Activated gamma-delta T cell (primary cell): ENCODE results near the gene AMD1.
A peak's percentile ranks its signal among the peaks of the same experiment; 100 is the strongest.
"Not testable (repeated sequence)": the region's sequence is repeated elsewhere in the genome, so short reads cannot be mapped to it uniquely, and the experiment has no call there.

Experiments used
- DNase-seq: peaks from one replicate; lab custom pipeline; 2025; lab: John Stamatoyannopoulos, UW
- total RNA-seq, 2 donors: gene quantifications; one replicate each; lab custom pipeline; 2026; lab: John Stamatoyannopoulos, UW

Gene AMD1
- total RNA-seq = 169 to 192 reads per million in 2 donors

- DNase-seq = peak; percentile 72
Measured at GRCh38 chr6:110873981-110874879, at the start of gene AMD1. TSS of gene AMD1 (plus strand) at chr6:110874785. CDS start at chr6:110875106, 321 bp downstream.

DNA sequence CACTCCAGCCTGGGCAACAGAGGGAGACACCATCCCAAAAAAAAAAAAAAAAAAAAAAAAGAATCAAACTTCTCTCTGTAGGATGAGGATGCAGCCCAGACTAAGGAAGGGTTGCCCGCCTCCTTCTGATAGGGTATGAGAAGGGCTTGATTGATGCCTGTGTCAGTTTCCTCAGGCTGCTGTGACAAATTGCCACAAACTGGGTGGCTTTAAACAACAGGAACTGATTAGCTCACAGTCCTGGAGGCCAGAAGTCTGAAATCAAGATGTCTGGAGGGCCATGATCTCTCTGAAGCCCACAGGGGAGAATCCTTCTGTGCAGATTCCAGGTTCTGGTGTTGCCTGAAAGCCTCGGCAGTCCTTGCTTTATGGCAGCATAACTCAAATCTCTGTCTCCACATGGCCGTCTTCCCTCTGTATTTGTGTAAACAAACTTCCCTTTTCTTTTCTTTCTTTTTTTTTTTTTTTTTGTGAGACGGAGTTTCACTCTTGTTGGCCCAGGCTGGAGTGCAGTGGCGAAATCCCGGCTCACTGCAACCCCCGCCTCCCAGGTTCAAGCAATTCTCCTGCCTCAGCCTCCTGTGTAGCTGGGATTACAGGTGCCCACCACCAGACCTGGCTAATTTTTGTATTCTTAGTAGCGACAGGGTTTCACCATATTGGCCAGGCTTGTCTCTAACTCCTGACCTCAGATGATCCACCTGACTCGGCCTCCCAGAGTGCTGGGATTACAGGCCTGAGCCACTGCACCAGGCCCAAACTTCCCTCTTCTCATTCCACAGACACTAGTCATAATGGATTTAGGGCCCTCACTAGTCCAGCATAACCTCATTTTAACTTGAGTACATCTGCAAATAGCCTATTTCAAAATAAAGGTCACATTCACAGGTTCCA lies 48.1 kb upstream of the AMD1 start:
- no peak for DNase-seq

DNA sequence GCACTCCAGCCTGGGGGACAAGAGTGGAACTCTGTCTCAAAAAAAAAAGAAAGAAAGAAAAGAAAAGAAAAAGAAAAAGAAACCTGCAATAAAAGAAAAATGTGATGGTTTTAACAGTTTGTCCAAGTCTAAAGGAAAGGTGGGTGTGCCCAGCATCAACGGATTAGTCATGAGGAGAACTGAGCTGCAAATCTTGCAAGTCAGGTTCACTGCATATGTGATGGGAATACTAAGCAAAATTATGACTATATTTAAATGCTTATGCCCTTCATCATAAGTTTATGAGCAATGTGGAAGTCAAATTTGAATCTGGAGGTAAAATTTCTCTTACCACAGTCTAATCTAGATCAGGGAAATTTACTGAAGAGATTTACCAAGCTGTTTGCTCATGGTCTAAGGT lies 46.2 kb upstream of the AMD1 start:
- DNase-seq = no peak

DNA sequence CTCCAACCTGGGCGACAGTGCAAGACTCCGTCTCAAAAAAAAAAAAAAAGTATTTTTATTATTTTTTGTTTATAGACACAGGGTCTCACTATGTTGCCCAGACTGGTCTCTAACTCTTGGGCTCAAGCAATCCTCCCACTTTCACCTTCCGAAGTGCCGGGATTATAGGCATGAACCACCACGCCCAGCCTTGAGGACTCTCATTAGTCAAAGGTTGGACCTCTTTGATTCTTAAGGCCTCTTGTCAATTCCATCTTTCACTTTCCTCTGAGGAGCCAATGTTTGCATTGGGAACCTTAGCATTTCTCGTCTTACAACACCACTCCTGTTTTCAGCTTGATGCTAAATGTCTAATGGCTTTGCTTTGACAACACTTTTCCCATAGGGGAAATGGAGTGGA lies 43.2 kb upstream of the AMD1 start:
- no peak for DNase-seq

GRCh38 chr6:110833831-110834230 lies 40.8 kb upstream of the AMD1 start:
- DNase-seq = no peak

- DNase-seq = not testable (repeated sequence)
Measured at GRCh38 chr6:110835751-110836150, 38.8 kb upstream of the AMD1 start.

GRCh38 chr6:110841266-110841665 lies 33.3 kb upstream of the AMD1 start:
- DNase-seq = no peak

DNA sequence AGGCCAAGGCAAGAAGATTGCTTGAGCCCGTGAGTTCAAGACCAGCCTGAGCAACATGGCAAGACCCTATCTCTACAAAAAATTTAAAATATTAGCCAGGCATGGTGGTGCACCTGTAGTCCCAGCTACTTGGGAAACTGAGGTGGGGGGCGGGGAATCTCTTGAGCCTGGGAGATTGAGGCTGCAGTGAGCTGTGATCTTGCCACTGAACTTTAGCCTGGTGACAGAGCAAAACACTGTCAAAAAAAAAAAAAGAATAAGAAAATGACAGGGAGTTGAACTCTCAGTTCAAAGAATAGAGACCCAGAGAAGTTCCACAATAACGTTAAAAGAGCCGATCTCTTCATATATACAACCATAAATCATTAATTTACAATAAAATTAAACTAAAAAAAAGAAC lies 24.8 kb upstream of the AMD1 start:
- DNase-seq = no peak

DNA sequence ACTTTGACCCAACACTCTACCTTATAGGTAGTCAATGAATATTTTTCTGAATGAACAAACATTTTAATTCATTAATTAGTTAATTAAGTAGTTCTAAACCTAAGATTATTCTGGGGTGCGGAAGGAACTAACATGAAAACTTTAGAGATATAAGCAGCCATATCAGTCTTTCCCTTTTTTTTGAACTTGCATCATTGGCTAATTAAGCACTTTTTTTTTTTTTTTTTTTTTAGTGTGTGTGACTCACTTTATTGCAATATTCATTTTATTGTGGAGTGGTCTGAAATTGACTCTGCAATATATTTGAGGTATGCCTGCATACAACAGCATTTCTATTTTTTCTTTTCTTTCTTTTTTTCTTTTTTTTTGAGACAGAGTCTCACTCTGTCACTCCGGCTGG lies 21.8 kb upstream of the AMD1 start:
- DNase-seq = no peak

DNA sequence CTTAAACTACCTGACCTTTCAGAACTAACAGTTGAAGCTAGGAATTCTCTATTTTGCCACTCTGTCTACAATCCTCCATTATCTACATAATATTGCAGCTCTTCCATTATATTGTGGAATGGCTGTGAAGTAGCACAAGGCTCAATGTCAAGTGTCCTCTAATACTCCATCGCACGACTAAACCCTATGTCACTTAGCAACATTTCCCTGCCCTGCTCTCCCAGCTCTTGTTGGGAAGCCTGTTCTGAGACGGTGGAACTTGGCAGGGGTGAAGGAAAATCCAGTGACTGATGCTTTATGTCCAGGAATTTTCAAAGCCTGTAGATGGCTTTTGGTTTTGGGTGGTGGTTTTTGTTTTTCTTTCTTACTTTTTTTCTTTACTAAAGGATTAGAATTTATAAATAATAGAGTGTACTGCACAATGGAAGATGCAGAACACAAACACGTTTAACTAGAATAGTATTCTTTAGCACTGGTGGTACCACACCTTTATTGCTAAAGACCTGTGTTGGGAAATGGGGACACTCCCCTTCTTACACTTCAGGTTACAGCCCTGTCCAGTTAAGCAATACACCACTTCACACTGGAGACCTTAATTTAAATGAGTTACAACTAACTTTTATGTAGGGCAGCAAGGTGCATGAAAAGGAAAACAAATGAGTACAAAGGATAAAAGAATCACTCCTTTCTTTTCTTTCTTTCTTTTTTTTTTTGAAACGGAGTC lies 20.7 kb upstream of the AMD1 start:
- DNase-seq = no peak

DNA sequence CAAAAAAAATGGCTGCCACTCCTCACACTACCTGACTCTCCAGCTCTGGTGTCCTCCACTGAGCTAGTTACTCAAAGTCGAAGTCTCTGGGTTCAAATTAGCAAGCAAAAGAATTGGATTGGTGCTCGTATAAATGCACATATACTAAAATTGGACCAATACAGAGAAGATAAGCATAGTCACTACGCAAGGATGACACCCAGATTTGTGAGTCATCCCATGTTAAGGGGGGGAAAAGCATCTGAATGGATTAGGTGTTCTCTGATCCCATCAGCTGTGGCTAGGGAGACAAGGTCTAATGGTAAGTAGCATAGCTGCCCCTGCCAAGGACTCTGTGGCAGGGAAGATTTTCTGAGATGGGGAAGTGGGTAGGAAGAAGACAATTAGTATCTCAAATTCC lies 18.3 kb upstream of the AMD1 start:
- DNase-seq = no peak

- no peak for DNase-seq
Measured at GRCh38 chr6:110858016-110858415, 16.6 kb upstream of the AMD1 start.

DNA sequence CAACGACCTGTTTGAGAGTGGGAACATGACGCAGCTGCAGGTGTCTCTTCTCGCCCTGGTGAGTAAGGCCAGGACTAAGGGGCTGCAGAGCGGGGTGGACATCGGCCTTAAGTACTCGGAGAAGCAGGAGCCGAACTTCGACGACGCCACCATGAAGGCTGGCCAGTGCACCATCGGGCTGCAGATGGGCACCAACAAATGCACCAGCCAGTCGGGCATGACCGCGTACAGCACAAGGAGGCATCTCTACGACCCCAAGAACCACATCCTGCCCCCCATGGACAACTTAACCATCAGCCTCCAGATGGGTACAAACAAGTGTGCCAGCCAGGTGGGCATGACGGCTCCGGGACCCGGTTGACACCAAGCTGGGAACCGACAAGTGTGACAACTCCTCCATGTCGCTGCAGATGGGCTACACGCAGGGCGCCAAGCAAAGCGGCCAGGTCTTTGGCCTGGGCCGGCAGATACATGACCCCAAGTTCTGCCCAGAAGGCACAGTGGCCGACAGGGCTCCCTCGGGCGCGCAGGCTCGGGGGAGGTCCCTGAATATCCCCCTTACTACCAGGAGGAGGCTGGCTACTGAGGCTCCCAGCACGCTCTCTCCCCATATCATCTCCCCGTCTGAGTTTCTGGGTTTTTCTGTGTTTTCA lies 15.9 kb upstream of the AMD1 start:
- no peak for DNase-seq

DNA sequence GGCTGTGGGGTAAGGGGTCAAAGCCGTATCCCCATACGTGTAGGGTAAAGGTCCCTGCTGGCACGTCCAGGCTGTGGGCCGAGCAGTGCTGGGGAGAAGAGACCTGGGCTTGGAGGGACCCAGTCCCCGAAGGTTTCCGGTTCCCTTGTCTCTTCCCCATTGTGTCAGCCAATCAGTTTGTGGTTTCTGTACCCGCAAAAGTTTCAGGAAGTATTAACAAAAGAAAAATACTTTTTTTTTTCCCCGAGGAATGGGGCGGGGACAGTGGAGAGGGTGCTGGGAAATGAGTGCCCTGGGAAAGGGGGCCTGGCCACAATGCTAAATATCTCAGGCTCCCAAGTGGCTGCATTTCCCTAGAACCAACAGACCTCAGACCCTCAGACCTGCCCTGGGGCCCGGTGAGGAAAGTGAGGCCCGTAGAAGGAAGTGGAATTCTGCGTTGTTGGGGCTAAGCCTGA lies 15.2 kb upstream of the AMD1 start:
- DNase-seq = no peak

DNA sequence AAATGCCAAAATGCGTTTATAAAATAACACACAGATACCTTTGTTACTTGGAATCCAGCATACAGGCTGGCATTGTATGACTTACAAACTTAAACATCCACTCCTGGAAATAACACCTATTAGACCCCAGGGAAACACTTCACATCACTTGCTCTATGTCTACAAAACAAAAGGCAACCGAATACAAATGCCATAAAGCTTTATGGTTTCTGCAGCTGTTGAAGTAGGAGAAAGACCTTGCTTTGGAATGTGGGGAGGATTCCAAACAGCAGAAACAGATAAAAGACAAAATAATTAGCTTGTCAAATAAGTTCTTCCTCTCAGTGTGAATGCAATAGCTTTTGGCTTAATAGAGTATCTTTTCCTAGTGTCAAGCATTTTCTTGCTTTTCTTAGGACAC lies 9.8 kb upstream of the AMD1 start:
- DNase-seq = no peak

GRCh38 chr6:110874880-110875547 lies 429 bp downstream of the AMD1 start:
- peak; percentile 31 for DNase-seq

DNA sequence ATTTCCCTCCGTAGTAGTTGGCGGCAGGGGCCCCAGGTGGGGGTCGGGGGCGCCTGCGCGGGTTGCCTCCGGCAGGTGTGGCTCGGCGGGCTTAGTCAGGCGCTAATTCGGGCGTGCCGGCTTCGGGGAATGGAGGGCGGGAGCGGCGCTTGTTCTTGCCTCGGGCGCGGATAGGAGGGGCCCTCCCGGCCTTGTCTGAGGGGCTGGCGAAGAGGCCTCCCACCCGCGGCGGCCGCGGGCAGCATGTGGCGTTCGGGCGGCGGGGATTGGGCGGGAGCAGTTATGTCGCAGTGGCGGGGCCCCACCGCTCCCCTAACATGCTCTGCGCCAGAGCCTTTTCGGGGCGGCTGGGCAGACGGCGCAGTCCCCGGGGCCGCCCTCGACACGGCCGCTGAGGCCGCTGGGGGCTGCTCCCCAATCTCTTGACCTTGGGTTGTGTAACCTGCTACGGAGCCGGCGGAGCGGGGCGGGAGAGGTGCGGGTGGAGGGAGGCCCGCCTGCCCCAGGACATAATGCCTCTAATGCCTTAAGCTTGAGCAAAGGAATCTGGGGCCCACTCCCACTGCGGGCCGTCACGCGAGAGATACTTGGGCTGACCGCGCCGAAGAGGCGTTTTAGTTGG lies 1.1 kb downstream of the AMD1 start:
- DNase-seq = peak; percentile 71

- peak; percentile 50 for DNase-seq
Measured at GRCh38 chr6:110876170-110876773, 1.7 kb downstream of the AMD1 start.

DNA sequence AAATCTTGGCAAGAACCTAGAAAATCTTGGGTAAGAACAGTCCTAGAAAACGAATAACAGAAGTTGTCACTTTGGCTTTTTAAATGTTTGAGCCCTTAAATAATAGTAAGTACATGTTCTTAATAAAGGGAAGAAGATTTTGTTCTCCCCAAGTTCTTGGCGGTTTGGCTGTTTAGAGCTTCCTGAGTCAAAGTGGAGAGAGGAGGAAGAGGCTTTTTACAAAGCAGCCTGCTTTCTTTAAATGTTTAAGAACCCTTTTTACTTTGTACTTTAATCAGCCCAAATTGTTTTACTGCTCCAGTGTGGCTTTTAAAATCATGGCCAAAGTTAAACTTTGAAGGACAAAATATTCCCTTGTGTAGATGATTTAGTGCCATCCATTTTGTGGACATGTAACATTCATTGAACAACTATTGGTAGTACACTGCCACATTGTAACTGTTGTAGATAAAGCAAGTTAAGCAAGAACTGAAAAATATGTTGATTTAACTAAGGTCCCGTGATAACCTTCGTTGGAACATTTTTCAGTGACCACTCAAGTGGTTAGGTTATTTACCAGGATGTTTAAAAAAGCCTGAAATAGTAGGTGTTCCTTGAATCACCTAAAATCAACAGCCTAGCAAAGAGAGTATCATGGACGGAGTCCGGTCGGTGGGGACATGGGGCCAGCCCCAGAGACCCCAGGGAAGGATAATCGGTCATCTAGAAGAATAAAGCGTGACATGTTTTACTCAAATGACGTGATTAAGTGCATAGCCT lies 2.4 kb downstream of the AMD1 start:
- no peak for DNase-seq
